Measurements from ENCODE around the gene PCDHGB3. TPM values are rescaled to one million over a fixed set of nuclear protein-coding genes. Genes with fewer than 3 reads are reported as not detected.
A peak's percentile ranks its signal among the peaks of the same experiment; 100 is the strongest.
"Not testable (repeated sequence)": the region's sequence is repeated elsewhere in the genome, so short reads cannot be mapped to it uniquely, and the experiment has no call there.

The PCDHGB3 gene
- total RNA-seq, 1 donor from 2014 or later: 0.19 TPM

GRCh38 chr5:141407790-141408505 is 37.9 kb downstream of the PCDHGB3 start, which contains the start of gene PCDHGB6:
Gene PCDHGB6, plus strand, starts transcription at chr5:141408021. Its CDS starts 182 bp downstream, at chr5:141408203.
- not testable (repeated sequence) for H3K27me3 Mint-ChIP-seq (ENCODE audit: unreplicated experiment)
- DNase-seq (ENCODE audit: extremely low spot score, unreplicated experiment): peak; percentile 92
- peaks cover 13% of the 10 kb centered on the region for H3K9me3 Mint-ChIP-seq (ENCODE audit: unreplicated experiment)

GRCh38 chr5:141409598-141410306 is 39.7 kb downstream of the PCDHGB3 start:
- H3K27me3 Mint-ChIP-seq (ENCODE audit: unreplicated experiment): no peaks in the 10 kb centered on the region
- peaks cover 28% of the 10 kb centered on the region for H3K4me1 Mint-ChIP-seq (ENCODE audit: unreplicated experiment)
- peaks cover 18% of the 10 kb centered on the region for H3K9me3 Mint-ChIP-seq (ENCODE audit: unreplicated experiment)
- no peak for TF ChIP-seq CTCF (IDR thresholded peaks at IDR 0.05)
- peaks cover 54% of the 10 kb centered on the region for H3K36me3 Mint-ChIP-seq (ENCODE audit: unreplicated experiment)
- H3K27ac Mint-ChIP-seq (ENCODE audit: unreplicated experiment): peak overlapping the region; percentile 63
- H3K4me3 Mint-ChIP-seq (ENCODE audit: unreplicated experiment): peak overlapping the region; percentile 63
- DNase-seq (ENCODE audit: extremely low spot score, unreplicated experiment): no peak

More at GRCh38 chr5:141407790-141408505, 37.9 kb downstream of the PCDHGB3 start, which contains the start of gene PCDHGB6:
- peak within 1 kb of the TSS; percentile 86 for H3K4me3 Mint-ChIP-seq (ENCODE audit: unreplicated experiment)
- H3K27ac Mint-ChIP-seq (ENCODE audit: unreplicated experiment): peak within 1 kb of the TSS; percentile 97
- TF ChIP-seq CTCF (IDR thresholded peaks at IDR 0.05): peak; percentile 89
- H3K4me1 Mint-ChIP-seq (ENCODE audit: unreplicated experiment): peaks cover 23% of the 10 kb centered on the region
- peaks cover 37% of the 10 kb centered on the region for H3K36me3 Mint-ChIP-seq (ENCODE audit: unreplicated experiment)

- Mint-ChIP-seq H3K36me3 (ENCODE audit: unreplicated experiment) (peaks cover 66% of the 10 kb centered on the region), H3K4me1 (ENCODE audit: unreplicated experiment) (peaks cover 28% of the 10 kb centered on the region), H3K9me3 (ENCODE audit: unreplicated experiment) (peaks cover 29% of the 10 kb centered on the region), H3K4me3 (ENCODE audit: unreplicated experiment) (peak overlapping the region; percentile 50), H3K27me3 (ENCODE audit: unreplicated experiment) (no peaks in the 10 kb centered on the region), H3K27ac (ENCODE audit: unreplicated experiment) (no peak overlapping the region)
- DNase-seq (ENCODE audit: extremely low spot score, unreplicated experiment): no peak
- TF ChIP-seq CTCF (IDR thresholded peaks at IDR 0.05): no peak
Observed at GRCh38 chr5:141411575-141411974, 41.5 kb downstream of the PCDHGB3 start.

- Mint-ChIP-seq H3K4me3 (ENCODE audit: unreplicated experiment) (peak within 1 kb of the TSS; percentile 76), H3K27ac (ENCODE audit: unreplicated experiment) (peak within 1 kb of the TSS; percentile 84), H3K9me3 (ENCODE audit: unreplicated experiment) (peaks cover 31% of the 10 kb centered on the region), H3K27me3 (ENCODE audit: unreplicated experiment) (no peaks in the 10 kb centered on the region), H3K4me1 (ENCODE audit: unreplicated experiment) (peaks cover 24% of the 10 kb centered on the region), H3K36me3 (ENCODE audit: unreplicated experiment) (peaks cover 68% of the 10 kb centered on the region)
- DNase-seq (ENCODE audit: extremely low spot score, unreplicated experiment): no peak
- TF ChIP-seq CTCF (IDR thresholded peaks at IDR 0.05): peak; percentile 62
Observed at GRCh38 chr5:141412854-141413539, 43.0 kb downstream of the PCDHGB3 start, which contains the start of gene PCDHGA10. Gene PCDHGA10, plus strand, starts transcription at chr5:141412987. Its CDS starts 189 bp downstream, at chr5:141413176.
